Germinal center (tissue), 1 donor: ENCODE results near the gene ST3GAL3.

ENCODE experiments used
- DNase-seq: peaks from one replicate; pipeline ENCODE4 v3.0.0; 2012; ENCODE audit warnings: mixed read lengths, low spot score

The ST3GAL3 gene

GRCh38 chr1:43851561-43852338 is 144.4 kb downstream of the ST3GAL3 start:
- DNase-seq = no peak

- no peak for DNase-seq
Measured at GRCh38 chr1:43853161-43853921, 146.0 kb downstream of the ST3GAL3 start.

GRCh38 chr1:43854473-43854872 is 147.1 kb downstream of the ST3GAL3 start:
- no peak for DNase-seq

GRCh38 chr1:43856188-43856587 is 148.9 kb downstream of the ST3GAL3 start:
- no peak for DNase-seq

- DNase-seq = no peak
Measured at GRCh38 chr1:43857163-43857562, 149.8 kb downstream of the ST3GAL3 start.

- DNase-seq = no peak
Measured at GRCh38 chr1:43858324-43858723, 151.0 kb downstream of the ST3GAL3 start.

GRCh38 chr1:43861337-43861736 is 154.0 kb downstream of the ST3GAL3 start:
- no peak for DNase-seq

GRCh38 chr1:43861988-43862735 is 154.8 kb downstream of the ST3GAL3 start:
- no peak for DNase-seq

GRCh38 chr1:43864111-43865045 is 157.0 kb downstream of the ST3GAL3 start:
- DNase-seq = no peak

GRCh38 chr1:43866201-43866600 is 158.9 kb downstream of the ST3GAL3 start:
- DNase-seq = no peak

GRCh38 chr1:43867976-43868740 is 160.8 kb downstream of the ST3GAL3 start:
- DNase-seq = no peak

GRCh38 chr1:43868741-43869067 is 161.4 kb downstream of the ST3GAL3 start:
- no peak for DNase-seq

GRCh38 chr1:43870306-43870705 is 163.0 kb downstream of the ST3GAL3 start:
- no peak for DNase-seq

GRCh38 chr1:43871181-43871910 is 164.0 kb downstream of the ST3GAL3 start:
- DNase-seq = no peak

- DNase-seq = no peak
Measured at GRCh38 chr1:43872280-43872679, 164.9 kb downstream of the ST3GAL3 start.

- no peak for DNase-seq
Measured at GRCh38 chr1:43873851-43874250, 166.5 kb downstream of the ST3GAL3 start.

- no peak for DNase-seq
Measured at GRCh38 chr1:43874716-43875115, 167.4 kb downstream of the ST3GAL3 start.

GRCh38 chr1:43875331-43875730 is 168.0 kb downstream of the ST3GAL3 start:
- DNase-seq = no peak

GRCh38 chr1:43877101-43877500 is 169.8 kb downstream of the ST3GAL3 start:
- no peak for DNase-seq

GRCh38 chr1:43878440-43878839 is 171.1 kb downstream of the ST3GAL3 start:
- no peak for DNase-seq
